Measurements from ENCODE around the gene TRIP10.
A peak's percentile ranks its signal among the peaks of the same experiment; 100 is the strongest.

Gene TRIP10

GRCh38 chr19:6732803-6733337 is 6.6 kb upstream of the TRIP10 start:
- DNase-seq (ENCODE audit: low read depth, low spot score): no peak
- no peaks in the 10 kb centered on the region for H3K27me3 ChIP-seq (ENCODE audit: insufficient read depth, insufficient read length)
- no peak overlapping the region for H3K4me3 ChIP-seq (ENCODE audit: insufficient read length, low read depth)
- no peak for TF ChIP-seq SUZ12 (IDR thresholded peaks at IDR 0.05; ENCODE audit: extremely low read depth, insufficient read depth, insufficient read length)
- H3K9me3 ChIP-seq (ENCODE audit: insufficient read depth, low read length): no peaks in the 10 kb centered on the region
- H3K9ac ChIP-seq (ENCODE audit: insufficient read length, low read depth): no peak overlapping the region
- H3K4me1 ChIP-seq (ENCODE audit: insufficient read depth, insufficient read length): peaks cover 12% of the 10 kb centered on the region
- peaks cover 42% of the 10 kb centered on the region for H3K36me3 ChIP-seq (ENCODE audit: insufficient read depth, insufficient read length, low read length)

DNA sequence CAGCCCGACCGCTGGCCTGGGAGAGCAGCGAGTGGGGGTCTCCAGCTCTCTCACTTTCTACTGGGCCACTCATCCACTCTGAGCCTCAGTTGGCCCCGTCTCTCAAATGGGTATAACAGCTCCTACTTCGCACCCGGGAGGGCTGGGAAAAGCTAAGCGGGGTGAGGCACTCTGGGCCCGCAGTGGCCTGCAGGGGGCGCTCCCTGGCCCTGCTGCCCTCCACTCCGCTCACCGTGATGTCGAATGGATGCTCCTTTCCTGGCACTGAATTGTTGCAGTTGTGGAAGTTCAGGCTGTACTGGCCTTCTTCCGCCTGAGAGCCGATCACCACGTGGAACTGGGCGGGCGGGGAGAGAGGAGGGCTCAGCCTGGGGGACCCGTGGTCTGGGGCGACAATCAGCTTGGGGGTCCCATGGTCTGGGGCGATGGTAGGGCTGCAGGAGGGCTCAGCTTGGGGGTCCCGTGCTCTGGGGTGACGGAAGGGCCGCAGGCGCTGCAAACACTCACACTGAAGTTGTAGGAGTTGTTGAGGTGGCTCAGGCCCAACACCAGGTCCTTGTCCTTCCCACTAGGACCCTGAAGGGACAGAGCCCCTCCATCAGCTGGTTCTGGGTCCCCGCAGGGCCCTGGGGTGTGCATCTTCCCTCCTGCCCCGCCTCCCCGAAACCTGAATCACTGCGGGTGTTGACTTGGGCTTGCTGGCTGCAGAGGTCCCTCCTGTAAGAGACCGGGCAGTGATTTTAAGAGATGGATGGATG is 6.0 kb upstream of the TRIP10 start:
- Histone ChIP-seq H3K9ac (ENCODE audit: insufficient read length, low read depth) (peak overlapping the region; percentile 51), H3K9me3 (ENCODE audit: insufficient read depth, low read length) (no peaks in the 10 kb centered on the region), H3K36me3 (ENCODE audit: insufficient read depth, insufficient read length, low read length) (peaks cover 42% of the 10 kb centered on the region), H3K27me3 (ENCODE audit: insufficient read depth, insufficient read length) (no peaks in the 10 kb centered on the region), H3K4me3 (ENCODE audit: insufficient read length, low read depth) (no peak overlapping the region), H3K4me1 (ENCODE audit: insufficient read depth, insufficient read length) (peaks cover 8% of the 10 kb centered on the region)
- TF ChIP-seq SUZ12 (IDR thresholded peaks at IDR 0.05; ENCODE audit: extremely low read depth, insufficient read depth, insufficient read length): no peak
- TF ChIP-seq YY1 (IDR thresholded peaks at IDR 0.05; ENCODE audit: insufficient read depth, insufficient read length): no peak
- TF ChIP-seq ZNF274 (IDR thresholded peaks at IDR 0.05; ENCODE audit: low read depth, low read length): no peak
- DNase-seq (ENCODE audit: low read depth, low spot score): no peak

DNA sequence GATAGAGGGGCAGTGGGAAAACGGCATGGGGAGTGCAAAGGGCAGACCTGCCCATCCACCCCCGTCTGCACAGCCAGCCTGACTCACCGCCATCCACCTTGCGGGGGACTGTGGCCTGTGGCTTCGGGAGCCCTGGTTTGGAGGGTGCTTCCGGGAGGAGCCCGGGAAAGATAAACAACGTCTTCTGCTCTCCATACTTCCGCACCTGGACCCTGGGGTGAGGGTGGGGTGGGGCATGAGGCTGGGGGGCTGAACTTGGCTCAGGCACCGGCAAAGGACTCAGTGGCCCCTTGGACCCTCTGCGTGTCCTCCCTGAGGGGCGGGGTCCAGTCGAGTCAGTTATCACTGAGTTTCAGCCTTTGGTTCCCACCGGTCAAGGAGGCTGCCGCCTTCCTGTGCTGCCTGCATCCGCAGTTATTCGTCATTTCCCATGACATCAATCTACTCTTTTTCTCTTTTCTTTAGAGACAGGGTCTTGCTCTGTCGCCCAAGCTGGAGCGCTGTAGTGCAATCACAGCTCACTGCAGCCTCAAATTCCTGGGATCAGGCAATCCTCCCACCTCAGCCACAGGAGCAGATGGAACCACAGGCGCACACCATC is 5.3 kb upstream of the TRIP10 start:
- H3K27me3 ChIP-seq (ENCODE audit: insufficient read depth, insufficient read length): no peaks in the 10 kb centered on the region
- H3K9me3 ChIP-seq (ENCODE audit: insufficient read depth, low read length): no peaks in the 10 kb centered on the region
- no peak for DNase-seq (ENCODE audit: low read depth, low spot score)
- peak overlapping the region; percentile 51 for H3K9ac ChIP-seq (ENCODE audit: insufficient read length, low read depth)
- no peak overlapping the region for H3K4me3 ChIP-seq (ENCODE audit: insufficient read length, low read depth)
- no peak for TF ChIP-seq YY1 (IDR thresholded peaks at IDR 0.05; ENCODE audit: insufficient read depth, insufficient read length)
- no peak for TF ChIP-seq SUZ12 (IDR thresholded peaks at IDR 0.05; ENCODE audit: extremely low read depth, insufficient read depth, insufficient read length)
- TF ChIP-seq ZNF274 (IDR thresholded peaks at IDR 0.05; ENCODE audit: low read depth, low read length): no peak
- peaks cover 38% of the 10 kb centered on the region for H3K36me3 ChIP-seq (ENCODE audit: insufficient read depth, insufficient read length, low read length)
- peaks cover 13% of the 10 kb centered on the region for H3K4me1 ChIP-seq (ENCODE audit: insufficient read depth, insufficient read length)

- TF ChIP-seq YY1 (IDR thresholded peaks at IDR 0.05; ENCODE audit: insufficient read depth, insufficient read length) (no peak), ZNF274 (IDR thresholded peaks at IDR 0.05; ENCODE audit: low read depth, low read length) (no peak), SUZ12 (IDR thresholded peaks at IDR 0.05; ENCODE audit: extremely low read depth, insufficient read depth, insufficient read length) (no peak)
- Histone ChIP-seq H3K4me1 (ENCODE audit: insufficient read depth, insufficient read length) (peaks cover 13% of the 10 kb centered on the region), H3K4me3 (ENCODE audit: insufficient read length, low read depth) (peak overlapping the region; percentile 79), H3K9ac (ENCODE audit: insufficient read length, low read depth) (peak overlapping the region; percentile 90), H3K36me3 (ENCODE audit: insufficient read depth, insufficient read length, low read length) (peaks cover 29% of the 10 kb centered on the region), H3K27me3 (ENCODE audit: insufficient read depth, insufficient read length) (no peaks in the 10 kb centered on the region), H3K9me3 (ENCODE audit: insufficient read depth, low read length) (no peaks in the 10 kb centered on the region)
- DNase-seq (ENCODE audit: low read depth, low spot score): no peak
Observed at GRCh38 chr19:6735181-6735911, 4.1 kb upstream of the TRIP10 start.

DNA sequence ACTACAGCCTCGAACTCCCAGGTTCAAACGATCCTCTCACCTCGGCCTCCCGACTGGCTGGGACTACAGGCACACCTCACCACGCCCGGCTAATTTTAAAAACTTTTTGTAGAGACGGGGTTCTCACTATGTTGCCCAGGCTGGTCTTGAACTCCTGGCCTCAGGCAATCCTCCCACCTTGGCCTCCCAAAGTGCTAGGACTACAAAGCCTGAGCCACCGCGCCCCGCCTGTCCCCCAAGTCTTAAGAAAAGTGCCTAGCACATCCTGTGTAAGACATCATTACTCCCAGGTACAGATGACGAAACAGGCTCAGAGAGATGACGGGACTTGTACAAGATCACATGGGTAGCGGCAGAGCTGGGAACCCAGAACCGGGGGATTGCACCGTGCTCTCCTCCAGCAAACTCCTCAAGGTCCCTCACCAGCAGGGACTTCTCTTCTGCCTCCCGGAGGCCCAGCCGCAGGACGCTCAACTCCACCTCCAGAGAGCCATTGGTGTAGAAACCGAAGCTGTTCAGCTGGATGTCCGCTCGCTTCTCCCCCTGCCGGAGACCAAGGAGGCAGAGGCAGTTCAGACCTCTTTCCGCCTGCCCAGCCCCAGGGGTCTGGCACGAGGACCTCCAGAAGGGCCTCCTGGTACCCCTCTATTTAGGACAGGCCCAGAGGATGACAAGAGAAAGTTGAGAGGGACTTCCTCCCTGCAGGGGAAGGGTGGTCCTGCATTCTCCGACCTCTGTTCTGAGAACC is 3.1 kb upstream of the TRIP10 start:
- Histone ChIP-seq H3K4me1 (ENCODE audit: insufficient read depth, insufficient read length) (peaks cover 13% of the 10 kb centered on the region), H3K4me3 (ENCODE audit: insufficient read length, low read depth) (peak overlapping the region; percentile 79), H3K9ac (ENCODE audit: insufficient read length, low read depth) (peak overlapping the region; percentile 90), H3K27me3 (ENCODE audit: insufficient read depth, insufficient read length) (no peaks in the 10 kb centered on the region), H3K36me3 (ENCODE audit: insufficient read depth, insufficient read length, low read length) (peaks cover 34% of the 10 kb centered on the region), H3K9me3 (ENCODE audit: insufficient read depth, low read length) (no peaks in the 10 kb centered on the region)
- DNase-seq (ENCODE audit: low read depth, low spot score): peak; percentile 72
- TF ChIP-seq SUZ12 (IDR thresholded peaks at IDR 0.05; ENCODE audit: extremely low read depth, insufficient read depth, insufficient read length): no peak

DNA sequence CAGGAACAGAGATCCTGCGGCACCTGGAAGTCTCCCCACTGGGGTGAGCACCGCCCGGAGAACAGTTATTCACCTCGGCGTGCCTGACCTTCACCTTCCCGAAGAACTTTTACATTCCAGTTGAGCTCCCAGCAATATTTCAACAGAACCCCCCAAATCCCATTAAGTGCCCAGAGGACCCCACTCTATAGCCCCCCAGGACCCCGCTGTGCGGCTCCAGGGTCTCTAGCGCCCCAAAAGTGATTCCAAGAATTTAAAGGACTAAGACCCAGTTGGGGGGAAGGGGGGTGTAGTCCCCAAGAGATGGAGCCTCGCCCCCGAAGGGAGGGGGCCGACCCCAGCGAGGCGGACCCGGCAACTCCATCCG is 2.6 kb upstream of the TRIP10 start:
- no peak for DNase-seq (ENCODE audit: low read depth, low spot score)
- Histone ChIP-seq H3K36me3 (ENCODE audit: insufficient read depth, insufficient read length, low read length) (peaks cover 35% of the 10 kb centered on the region), H3K9ac (ENCODE audit: insufficient read length, low read depth) (peak overlapping the region; percentile 90), H3K27me3 (ENCODE audit: insufficient read depth, insufficient read length) (no peaks in the 10 kb centered on the region), H3K4me1 (ENCODE audit: insufficient read depth, insufficient read length) (peaks cover 13% of the 10 kb centered on the region), H3K9me3 (ENCODE audit: insufficient read depth, low read length) (no peaks in the 10 kb centered on the region), H3K4me3 (ENCODE audit: insufficient read length, low read depth) (peak overlapping the region; percentile 79)
- TF ChIP-seq ZNF274 (IDR thresholded peaks at IDR 0.05; ENCODE audit: low read depth, low read length) (no peak), SUZ12 (IDR thresholded peaks at IDR 0.05; ENCODE audit: extremely low read depth, insufficient read depth, insufficient read length) (no peak), YY1 (IDR thresholded peaks at IDR 0.05; ENCODE audit: insufficient read depth, insufficient read length) (no peak)
